GM21447 (cell line): ENCODE data around the gene ZNF638.

Experiments
- ATAC-seq: cut with Tn5 transposase; IDR thresholded peaks from one replicate; pipeline ENCODE4 v1.9.1; 2021; ENCODE audit not compliant: unreplicated experiment

The ZNF638 gene

GRCh38 chr2:71455011-71455740 is 123.6 kb downstream of the ZNF638 start:
- no peak for ATAC-seq

GRCh38 chr2:71455741-71456569 is 124.4 kb downstream of the ZNF638 start:
- ATAC-seq: no peak

GRCh38 chr2:71456617-71457016 is 125.0 kb downstream of the ZNF638 start:
- ATAC-seq: no peak

- ATAC-seq: no peak
Observed at GRCh38 chr2:71457123-71457915, 125.7 kb downstream of the ZNF638 start.

GRCh38 chr2:71457923-71458322 is 126.3 kb downstream of the ZNF638 start:
- no peak for ATAC-seq

GRCh38 chr2:71458413-71459083 is 127.0 kb downstream of the ZNF638 start:
- ATAC-seq: no peak

- ATAC-seq: no peak
Observed at GRCh38 chr2:71459084-71459431, 127.5 kb downstream of the ZNF638 start.

- ATAC-seq: no peak
Observed at GRCh38 chr2:71460056-71460455, 128.5 kb downstream of the ZNF638 start.

GRCh38 chr2:71460595-71461303 is 129.2 kb downstream of the ZNF638 start:
- no peak for ATAC-seq

- no peak for ATAC-seq
Observed at GRCh38 chr2:71461304-71461671, 129.7 kb downstream of the ZNF638 start.

- no peak for ATAC-seq
Observed at GRCh38 chr2:71462056-71462605, 130.5 kb downstream of the ZNF638 start.

- no peak for ATAC-seq
Observed at GRCh38 chr2:71462641-71463341, 131.2 kb downstream of the ZNF638 start.

- ATAC-seq: no peak
Observed at GRCh38 chr2:71463342-71463654, 131.7 kb downstream of the ZNF638 start.

- ATAC-seq: no peak
Observed at GRCh38 chr2:71464389-71464788, 132.8 kb downstream of the ZNF638 start.

GRCh38 chr2:71465356-71465755 is 133.8 kb downstream of the ZNF638 start:
- no peak for ATAC-seq

- ATAC-seq: no peak
Observed at GRCh38 chr2:71465961-71466300, 134.3 kb downstream of the ZNF638 start.

GRCh38 chr2:71466301-71467179 is 135.0 kb downstream of the ZNF638 start:
- no peak for ATAC-seq

GRCh38 chr2:71467180-71467815 is 135.7 kb downstream of the ZNF638 start:
- ATAC-seq: no peak
